GM04504 (cell line): ENCODE data around the gene POC1B.
A peak's percentile ranks its signal among the peaks of the same experiment; 100 is the strongest.

Experiments used
- DNase-seq: peaks from one replicate; pipeline ENCODE4 v3.0.0-alpha.2; 2012; ENCODE audit warnings: low read depth

POC1B gene

DNA sequence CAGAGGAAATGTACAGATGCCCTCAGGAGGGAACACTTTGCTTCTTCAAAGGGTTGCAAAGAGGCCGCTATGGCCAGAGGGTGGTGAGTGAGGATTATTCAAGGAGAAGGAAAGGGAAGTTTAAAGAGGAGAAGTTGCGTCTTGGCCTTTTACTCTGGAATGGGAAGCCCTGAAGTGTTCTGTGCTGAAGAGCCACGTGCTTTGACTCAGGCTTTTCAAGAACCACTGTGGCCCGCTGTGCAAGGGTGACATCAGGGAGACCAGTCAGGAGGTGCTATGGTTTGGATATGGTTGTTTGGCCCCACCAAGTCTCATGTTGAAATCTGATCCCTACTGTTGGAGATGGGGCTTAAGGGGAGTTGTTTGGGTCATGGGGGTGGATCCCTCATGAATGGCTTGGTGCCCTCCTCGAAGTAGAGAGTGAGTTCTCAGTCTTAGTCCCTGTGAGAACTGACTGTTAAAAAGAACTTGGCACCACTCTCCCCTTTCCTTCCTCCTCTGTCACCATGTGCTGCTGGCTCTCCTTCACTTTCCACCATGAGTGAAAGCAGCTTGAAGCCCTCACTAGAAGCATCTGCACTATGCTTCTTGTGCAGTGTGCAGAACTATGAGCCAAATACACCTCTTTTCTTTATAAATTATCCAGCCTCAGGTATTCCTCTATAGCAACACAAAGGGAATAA, 107.5 kb downstream of the POC1B start:
- DNase-seq = no peak

DNA sequence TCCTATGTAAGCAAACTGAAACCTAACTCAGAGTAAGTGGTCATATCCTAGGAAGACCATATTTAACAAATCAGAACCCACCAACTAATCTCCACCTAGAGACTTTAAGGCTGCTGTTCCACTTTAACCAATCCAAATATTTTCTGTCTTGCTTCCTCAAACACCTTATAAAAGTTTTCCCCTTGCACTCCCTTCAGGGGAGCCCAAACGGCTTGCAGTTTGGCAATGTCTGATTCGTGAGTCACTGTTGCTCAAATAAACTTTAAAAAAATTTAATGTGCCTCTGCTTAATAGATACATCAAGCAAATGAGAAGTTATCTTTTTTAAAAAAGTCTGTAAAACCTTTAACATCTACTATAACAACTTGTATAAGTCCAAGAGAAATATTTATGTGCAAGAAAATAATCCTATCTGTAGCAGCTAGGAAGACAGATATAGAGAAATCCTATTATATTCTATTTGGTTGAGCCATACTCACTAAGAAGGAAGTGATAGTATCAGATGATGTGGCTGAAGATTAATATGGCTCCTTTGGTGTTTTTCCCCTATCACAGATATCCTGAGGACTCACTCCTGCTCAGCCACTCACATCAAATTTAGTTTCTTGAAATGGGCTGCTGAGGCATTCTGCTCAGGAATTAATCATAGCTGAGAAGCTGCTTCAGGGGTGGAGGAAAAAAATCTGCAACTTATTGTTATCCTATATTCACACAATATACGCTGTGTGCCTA, 108.4 kb downstream of the POC1B start:
- no peak for DNase-seq

DNA sequence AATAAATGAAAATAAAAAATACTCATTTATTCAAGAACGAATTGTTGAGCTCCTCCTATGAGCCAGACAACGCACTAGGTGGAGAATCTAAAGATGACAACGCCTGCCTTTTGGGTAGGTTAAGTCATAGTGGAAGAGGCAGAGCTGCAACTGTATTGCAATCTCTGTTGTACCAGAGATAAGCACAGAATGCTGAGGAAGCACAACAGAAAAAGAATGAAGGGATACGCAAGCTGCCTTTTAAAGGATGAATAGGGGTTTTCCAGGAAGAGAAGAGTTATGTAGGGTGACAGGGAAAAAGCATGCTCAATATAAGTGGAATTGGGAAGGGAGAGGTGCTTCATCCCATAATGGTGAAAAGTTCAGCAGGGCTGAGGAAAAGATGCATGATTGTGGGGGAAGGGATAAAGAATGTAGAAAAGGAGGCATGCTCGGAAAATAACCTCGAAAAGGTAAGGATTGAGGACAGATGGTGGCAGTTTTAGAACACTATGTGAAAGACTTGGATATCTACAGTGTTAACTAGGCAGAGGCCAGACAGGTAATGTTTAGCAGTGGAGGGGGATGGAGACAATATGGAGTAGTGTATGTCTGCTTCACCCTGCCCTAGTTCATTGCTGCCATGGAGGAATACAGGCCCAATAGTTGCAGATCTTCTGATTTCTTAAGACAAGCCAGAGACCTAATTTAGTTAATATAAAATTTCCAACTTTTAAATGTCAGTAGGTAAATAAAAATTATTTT, 109.6 kb downstream of the POC1B start:
- DNase-seq = no peak

DNA sequence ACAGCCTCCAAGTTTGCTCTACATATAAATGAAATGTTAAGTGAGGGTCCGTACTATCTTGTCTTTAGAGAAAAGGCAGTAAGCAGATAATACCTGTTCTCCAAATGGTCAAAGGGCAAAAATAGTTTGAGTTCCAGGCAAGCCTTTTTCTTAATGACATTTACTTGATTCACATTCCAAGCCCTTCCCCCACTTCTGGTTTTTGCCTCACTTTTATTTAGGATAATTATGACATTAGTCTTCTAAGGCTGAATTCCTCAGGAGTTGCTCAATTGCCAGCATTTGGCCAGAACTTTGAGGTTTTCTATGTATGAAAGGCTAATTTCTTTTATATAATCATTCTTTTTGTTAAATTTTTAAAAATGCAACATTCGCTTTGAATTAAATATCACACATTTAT, 111.0 kb downstream of the POC1B start:
- peak; percentile 35 for DNase-seq

DNA sequence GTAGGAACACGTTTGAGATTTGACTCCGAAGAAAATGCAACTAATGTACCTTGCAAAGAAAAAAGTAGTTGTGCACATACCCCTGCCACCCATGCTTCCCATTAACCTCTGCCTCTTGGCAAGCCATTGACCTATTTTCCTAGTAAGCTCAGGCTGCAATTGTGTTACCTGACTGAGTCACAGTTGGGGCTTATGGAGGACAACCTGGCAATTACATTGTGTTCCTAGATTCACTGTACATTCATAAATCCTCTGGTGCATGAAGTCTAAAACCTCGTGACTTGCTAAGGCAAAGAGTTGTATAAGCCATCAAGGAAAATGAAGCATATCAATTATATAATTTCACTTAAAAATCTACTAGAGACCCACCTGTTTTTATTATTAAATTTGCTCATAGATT, 111.5 kb downstream of the POC1B start:
- no peak for DNase-seq

DNA sequence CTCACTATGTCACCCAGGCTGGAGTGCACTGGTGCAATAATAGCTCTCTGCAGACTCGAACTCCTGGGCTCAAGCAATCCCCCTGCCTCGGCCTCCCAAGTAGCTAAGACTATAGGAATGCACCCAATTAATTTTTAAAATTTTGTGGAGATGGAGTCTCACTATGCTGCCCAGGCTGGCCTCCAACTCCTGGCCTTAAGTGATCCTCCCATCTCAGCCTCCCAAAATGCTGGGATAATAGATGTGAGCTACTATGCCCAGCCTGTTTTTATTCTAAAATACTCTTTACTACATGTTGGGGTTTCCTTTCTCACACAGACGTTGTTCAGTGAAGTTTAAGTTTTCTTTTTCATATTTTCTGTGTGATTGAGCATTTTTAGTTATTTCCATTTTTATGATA, 112.6 kb downstream of the POC1B start:
- DNase-seq = no peak

DNA sequence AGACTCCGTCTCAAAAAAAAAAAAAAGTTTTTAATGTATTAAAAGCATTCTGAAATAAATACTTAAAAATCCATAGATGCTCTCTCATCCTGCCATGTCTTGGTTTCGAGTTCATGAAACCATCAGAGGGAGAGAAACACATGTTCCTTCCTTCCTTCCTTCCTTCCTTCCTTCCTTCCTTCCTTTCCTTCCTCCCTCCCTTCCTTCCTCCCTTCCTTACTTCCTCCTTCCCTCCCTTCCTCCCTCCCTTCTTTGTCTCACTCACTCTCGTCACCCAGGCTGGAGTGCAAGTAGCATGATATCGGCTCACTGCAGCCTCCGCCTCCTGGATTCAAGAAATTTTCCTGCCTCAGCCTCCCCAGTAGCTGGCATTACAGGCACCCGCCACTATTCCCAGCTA, 113.2 kb downstream of the POC1B start:
- DNase-seq = no peak

DNA sequence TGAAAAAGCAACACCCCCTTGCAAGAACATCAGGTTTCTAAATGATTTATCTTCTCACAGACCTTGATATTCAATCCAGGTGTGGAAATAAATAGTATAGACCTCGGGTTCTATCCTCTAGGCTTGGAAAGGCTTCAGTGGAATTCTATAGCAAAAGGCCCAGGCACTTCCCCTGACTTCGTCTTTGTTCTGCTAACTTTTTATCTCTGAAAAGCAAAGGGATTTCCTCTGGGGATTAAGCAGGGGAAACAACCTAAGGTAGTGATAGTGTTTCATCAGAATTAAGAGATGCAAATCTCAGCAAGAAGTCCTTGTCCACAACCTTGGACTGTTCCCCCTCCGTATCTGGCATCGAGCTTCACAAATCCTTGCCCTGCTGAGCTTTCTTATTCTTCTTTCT, 114.0 kb downstream of the POC1B start:
- DNase-seq = no peak

DNA sequence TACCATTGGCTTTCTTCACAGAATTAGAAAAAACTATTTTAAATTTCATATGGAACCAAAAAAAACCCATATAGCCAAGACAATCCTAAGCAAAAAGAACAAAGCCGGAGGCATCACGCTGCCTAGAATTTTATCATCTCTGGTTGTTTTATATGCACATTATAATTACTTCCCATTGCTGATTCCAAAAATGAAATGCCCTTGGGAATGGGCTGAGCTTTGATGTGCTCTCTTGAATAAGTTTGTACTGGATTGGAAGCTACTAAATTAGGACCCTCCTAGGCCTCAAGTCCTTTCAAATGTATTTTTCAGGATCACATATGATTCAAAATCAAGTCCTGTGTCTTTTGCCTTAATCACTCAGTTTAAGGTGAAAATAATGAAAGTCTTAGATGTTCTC, 114.6 kb downstream of the POC1B start:
- DNase-seq = no peak

DNA sequence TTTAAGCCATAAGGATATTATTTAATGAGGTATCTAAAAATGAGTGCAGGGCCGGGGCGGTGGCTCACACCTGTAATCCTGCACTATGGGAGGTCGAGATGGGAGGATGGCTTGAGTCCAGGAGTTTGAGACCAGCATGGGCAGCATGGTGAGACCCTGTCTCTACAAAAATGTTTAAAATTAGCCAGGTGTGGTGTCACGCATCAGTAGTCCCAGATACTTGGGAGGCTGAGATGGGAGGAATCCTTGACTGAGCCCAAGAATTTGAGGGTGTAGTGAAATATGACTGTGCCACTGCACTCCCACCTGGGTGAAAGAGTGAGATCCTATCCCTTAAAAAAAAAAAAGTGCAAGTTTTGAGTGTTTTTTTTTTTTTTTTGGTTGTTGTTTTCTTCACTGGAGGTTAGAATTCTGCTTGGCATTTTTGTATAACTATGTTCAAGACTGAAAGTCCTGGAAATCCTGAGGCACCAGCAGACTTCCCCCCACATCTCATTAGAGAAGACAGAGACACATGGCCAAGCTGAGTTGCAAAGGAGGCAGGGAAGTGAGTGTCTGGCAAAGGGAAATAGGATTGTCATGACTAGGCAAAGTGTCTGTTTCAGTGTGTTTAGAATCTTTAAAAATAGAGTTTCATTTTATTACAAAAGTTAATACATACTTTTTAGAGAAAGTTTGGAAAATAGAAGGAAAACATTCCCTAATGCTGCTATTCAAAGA, 120.1 kb downstream of the POC1B start:
- no peak for DNase-seq

DNA sequence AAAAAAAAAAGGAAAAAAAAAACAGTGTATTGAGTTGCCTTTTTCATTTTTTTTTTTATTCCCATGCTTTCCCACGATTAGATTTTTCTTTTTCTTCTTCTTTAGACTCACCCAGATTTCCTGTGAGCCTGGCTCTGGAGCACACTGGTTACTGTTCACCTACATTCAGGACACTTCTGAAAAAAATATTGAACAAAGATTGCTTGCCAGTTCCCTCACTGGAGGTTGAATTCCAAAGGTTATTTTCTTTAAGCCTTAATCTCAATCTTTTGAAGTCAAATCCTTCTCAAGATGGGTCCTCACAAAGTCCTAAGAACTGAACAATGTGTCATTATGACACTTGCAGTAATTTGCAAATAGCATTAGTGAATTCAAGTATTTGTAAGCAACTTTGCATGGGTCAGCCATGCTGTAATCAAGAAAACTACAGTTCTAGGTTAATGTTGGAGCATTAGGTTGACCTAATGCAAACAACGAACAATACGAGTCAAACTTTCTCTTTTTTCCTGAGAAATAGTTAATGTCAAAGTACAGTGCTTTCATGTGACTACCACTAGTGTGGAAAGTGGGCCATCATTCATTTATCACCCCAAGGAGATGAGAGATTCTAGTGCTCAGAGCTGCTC, 124.3 kb downstream of the POC1B start:
- no peak for DNase-seq

DNA sequence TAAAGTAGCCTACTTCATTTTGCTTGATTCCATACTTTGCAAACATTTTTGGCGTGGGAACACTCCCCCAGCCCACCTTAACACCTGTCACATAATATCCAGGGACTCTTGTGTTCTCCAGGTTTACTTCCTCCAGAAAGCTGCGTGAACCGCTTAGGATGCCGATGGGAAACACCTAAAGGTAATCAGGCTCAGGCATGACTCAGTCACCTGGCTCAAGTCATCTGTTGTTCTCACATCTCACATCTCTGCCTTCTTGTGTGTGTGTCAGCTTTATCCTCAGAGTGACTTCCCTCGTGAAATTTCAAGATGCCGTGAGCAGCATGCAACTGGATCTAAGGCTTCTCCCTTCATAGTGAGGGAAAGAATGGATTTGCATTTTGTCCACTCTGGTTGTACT, 125.4 kb downstream of the POC1B start:
- no peak for DNase-seq

DNA sequence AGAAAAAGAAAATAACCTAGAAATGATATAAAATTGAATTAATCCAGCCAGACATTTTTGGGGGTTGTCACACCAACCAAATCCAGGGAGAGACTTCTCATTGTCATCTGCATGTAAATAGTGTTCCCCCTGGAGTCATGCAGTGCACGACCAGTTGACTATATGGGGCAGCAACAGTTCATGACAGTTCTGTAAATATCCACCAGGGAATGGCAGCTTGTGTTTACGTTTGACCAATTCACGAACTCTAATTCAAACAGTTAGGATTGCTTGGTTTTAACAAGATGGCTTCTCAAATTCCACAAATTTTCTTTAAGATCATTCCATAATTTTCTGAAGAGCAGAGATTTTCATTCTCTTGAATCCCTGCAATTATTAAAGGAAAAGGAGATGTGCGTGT, 130.1 kb downstream of the POC1B start:
- DNase-seq = no peak

DNA sequence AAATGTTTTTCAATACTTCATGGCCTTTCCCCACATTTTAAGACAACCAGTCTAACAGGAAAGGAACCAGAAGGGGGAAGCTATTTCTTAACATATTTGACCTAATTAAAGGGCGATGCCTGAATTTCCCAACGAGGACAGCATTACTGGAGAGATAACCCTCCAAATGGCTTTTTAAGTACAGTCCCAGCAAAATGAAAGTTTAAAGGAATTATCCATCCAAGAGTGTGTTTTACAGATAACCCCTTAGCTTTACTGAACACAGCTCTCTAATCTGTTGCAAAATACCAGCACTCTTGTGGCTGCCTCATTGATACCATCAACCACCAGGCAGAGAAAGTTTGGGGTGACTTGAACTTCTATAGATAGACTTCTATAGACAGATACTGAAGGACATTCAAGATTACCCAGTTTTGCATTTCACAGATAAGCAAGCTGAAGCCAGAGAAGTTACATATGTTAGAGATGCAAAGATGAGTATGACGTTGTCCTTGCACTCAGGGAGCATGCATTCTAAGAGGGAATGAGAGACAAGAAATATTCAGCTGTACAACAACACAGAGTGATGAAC, 132.2 kb downstream of the POC1B start:
- DNase-seq = no peak

DNA sequence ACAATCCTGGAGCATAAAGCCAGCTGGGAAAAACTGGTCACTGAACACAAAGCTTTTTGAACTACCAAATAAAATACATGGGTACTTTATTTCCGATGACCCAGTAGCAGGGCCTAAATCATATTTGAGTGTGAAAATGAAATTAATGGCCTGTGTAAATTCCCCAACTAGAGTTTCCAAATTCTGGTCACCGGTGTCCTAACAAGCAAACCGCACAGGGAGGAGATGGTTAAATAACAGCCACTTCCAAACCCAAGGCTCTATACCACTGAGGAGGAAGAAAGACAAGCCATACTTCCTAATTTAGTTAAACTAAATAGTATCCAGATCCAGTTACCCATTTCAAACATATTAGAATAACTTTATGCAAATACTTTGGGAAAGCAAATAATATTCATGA, 133.5 kb downstream of the POC1B start:
- DNase-seq = no peak

DNA sequence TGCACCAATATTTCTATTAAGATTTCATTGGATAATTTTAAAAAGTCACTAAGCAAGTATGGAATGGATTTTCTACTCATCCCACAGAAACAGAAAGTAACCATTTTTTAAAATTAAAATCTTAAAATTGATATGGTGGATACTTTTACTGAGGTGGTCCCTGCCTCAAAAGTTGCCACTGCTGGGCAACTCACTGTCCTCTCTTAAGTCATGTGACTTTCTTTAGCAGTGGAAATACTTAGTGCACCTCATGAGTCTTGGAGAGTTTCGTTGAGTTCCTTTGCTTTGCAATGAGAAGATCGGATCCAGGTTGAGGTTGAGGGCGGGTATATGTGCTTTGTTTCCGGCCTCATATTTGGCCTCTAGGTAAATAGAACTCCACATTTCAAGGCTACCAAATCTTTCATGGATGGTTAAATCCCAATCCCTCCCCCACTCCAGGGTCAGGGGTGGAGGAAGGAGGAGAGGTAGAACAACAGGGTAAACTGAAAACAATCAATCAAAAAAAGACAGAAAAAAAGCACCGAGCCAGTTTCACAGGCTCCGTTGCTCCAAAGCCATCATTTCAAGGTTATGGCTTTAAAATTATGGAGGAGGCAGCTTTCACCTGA, 134.0 kb downstream of the POC1B start:
- DNase-seq = no peak

DNA sequence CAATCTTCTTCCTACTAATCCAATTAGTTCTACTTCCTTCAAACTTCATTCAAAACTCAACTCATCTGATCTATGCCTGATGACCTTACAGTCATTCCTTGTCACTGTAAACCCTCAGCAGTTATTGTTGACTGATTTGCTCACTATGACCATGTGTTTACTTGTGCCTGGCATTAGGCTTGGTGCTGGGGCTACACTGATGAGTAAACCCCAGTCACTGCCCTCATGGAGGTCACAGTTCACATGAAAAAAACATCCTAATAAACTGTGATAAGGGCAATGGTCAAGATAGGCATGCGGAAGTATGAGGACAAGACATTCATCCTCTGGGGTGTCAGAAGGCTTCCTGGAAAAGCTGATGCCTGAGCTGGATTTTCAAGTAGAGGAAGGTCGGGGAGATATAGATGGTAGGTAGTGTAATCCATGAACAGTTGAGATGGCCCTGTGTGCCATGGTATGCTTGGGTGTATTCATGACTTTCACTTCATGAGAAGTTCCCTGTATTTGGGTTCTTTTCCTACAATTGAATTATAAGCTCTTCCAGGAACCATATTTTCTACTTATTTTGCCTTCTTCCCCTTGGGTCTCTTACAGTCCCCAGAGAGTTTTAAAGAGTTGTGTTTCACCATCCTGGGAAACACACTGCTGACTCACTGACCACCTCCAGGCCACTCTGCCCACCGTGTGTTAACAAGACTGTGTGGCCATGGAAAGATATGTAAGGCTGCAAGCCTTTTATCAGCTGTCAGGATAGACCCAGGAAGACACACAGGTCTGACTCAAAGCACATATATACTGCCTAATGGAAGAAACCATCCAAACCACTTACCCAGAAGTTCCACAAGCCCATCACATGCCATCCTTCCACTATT, 134.8 kb downstream of the POC1B start:
- DNase-seq = no peak

DNA sequence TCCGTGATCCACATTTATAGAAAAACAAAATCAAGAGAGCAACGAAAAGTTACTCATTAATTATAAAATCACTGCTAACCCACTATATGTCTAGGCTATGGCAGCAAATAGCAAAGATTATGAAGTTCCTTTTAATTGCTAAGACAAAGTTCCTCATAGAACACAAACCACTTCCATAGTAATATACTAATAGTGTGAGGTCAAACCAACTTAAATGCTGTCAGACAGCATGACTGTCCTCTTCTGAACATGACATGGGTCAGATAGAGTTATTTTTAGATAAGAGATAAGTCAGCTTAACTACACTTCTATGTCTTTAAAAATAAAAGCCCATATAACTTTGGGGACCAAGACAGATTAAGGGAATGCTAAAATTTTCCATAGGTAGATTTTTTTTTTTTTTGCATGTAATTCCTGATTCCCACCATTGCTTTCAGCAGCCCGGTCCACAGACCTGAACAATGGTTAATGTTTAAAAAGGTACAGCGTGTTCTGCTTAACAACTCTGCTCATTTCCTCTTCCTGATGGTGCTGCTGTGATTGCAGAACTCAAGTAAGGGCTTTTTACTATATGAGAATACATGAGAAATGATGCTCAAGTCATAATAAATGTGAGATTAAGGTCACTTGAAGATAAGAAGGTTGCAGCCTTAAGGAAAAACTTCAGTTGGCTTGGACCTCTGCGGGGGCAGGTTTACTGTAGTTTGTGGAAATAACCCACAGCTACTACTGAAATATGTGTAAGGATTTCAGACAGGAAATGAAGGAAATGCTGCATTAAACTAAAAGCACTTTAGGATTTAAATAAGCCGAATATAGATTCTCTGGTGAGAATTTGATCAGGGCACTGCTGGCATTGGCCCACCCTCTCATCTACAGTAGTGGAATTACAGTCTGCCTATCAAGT, 135.8 kb downstream of the POC1B start:
- no peak for DNase-seq

DNA sequence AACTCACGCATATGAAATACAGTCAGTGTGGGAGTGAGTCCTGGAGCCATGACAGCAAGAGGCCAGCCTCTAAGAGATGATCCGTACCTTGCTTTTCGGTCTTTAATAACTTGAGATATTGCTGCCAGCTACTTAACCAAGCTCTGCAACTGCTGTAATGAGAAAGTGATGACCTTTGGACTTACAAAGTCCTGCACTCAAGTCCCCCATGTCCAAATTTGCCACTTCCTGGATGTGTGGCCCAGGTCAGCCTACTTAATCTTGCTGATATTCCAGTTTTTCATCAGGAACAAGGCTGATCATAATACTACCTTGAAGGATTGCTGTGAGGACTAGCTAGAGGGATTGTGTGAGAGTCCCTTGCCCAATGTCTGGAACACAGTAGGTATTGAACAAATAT, 139.7 kb downstream of the POC1B start:
- DNase-seq = no peak
